Measurements from ENCODE around the gene BPIFA2. TPM values are rescaled to one million over a fixed set of nuclear protein-coding genes. Genes with fewer than 3 reads are reported as not detected.

Gene BPIFA2
- total RNA-seq, 2 donors from 2014 or later: not detected

GRCh38 chr20:33165416-33166055 lies 2.4 kb upstream of the BPIFA2 start:
- H3K36me3 ChIP-seq: no peaks in the 10 kb centered on the region
- no peak overlapping the region for H3K9ac ChIP-seq (ENCODE audit: low read depth in 2 of 2, low read length in 2 of 2)
- H3K4me1 ChIP-seq: no peaks in the 10 kb centered on the region
- no peak overlapping the region for H3K27ac ChIP-seq
- no peaks in the 10 kb centered on the region for H3K9me3 ChIP-seq
- no peak overlapping the region for H3K4me3 ChIP-seq
- intact Hi-C loops (cut with DNase I): no loop called here
- no peak for TF ChIP-seq CTCF (IDR thresholded peaks at IDR 0.05)
- no peaks in the 10 kb centered on the region for H3K27me3 ChIP-seq
- no peak for DNase-seq

GRCh38 chr20:33166533-33167113 lies 1.3 kb upstream of the BPIFA2 start:
- DNase-seq: no peak
- TF ChIP-seq CTCF (IDR thresholded peaks at IDR 0.05): no peak
- Histone ChIP-seq H3K9ac (ENCODE audit: low read depth in 2 of 2, low read length in 2 of 2) (no peak overlapping the region), H3K27ac (no peak overlapping the region), H3K36me3 (no peaks in the 10 kb centered on the region), H3K27me3 (no peaks in the 10 kb centered on the region), H3K4me1 (no peaks in the 10 kb centered on the region), H3K4me3 (no peak overlapping the region), H3K9me3 (no peaks in the 10 kb centered on the region)
- intact Hi-C loops (cut with DNase I): no loop called here

DNA sequence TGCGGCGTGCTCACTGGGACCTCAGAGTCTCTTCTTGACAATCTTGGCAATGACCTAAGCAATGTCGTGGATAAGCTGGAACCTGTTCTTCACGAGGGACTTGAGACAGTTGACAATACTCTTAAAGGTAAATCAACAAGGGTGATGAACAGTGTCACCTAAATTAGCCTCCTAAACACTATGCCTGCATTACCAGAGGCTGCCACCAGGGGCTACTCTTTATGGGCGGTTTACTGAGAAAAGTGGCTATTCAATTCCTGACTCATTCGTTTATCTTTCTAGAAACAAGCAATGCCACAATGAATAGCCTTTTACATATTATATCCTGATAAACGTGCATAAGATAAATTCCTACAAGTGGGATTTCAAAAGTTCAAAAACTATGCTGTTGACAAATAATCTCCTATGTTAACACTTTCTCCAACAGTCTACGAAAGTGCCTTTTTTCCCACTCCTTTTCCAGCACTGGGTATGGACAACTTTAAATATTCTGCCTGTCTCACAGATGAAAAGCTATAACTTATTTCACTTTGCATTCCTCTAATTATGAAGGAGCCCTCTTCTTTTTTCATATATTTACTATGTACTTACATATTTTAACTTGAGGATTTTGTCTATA lies 1.3 kb downstream of the BPIFA2 start:
- Histone ChIP-seq H3K9ac (ENCODE audit: low read depth in 2 of 2, low read length in 2 of 2) (no peak overlapping the region), H3K9me3 (no peaks in the 10 kb centered on the region), H3K4me1 (no peaks in the 10 kb centered on the region), H3K36me3 (no peaks in the 10 kb centered on the region), H3K27me3 (no peaks in the 10 kb centered on the region), H3K27ac (no peak overlapping the region), H3K4me3 (no peak overlapping the region)
- intact Hi-C loops (cut with DNase I): no loop called here
- TF ChIP-seq CTCF (IDR thresholded peaks at IDR 0.05): peak; percentile 28
- DNase-seq: peak; percentile 31

GRCh38 chr20:33172781-33173180 lies 4.8 kb downstream of the BPIFA2 start:
- no peaks in the 10 kb centered on the region for H3K4me1 ChIP-seq
- H3K36me3 ChIP-seq: no peaks in the 10 kb centered on the region
- no peaks in the 10 kb centered on the region for H3K9me3 ChIP-seq
- no peaks in the 10 kb centered on the region for H3K27me3 ChIP-seq
- no peak overlapping the region for H3K27ac ChIP-seq
- no peak for DNase-seq
- no peak overlapping the region for H3K9ac ChIP-seq (ENCODE audit: low read depth in 2 of 2, low read length in 2 of 2)
- no peak overlapping the region for H3K4me3 ChIP-seq
- intact Hi-C loops (cut with DNase I): no loop called here
- no peak for TF ChIP-seq CTCF (IDR thresholded peaks at IDR 0.05)

GRCh38 chr20:33175123-33175522 lies 7.2 kb downstream of the BPIFA2 start:
- intact Hi-C loops (cut with DNase I): no loop called here
- Histone ChIP-seq H3K36me3 (no peaks in the 10 kb centered on the region), H3K9me3 (no peaks in the 10 kb centered on the region), H3K27me3 (no peaks in the 10 kb centered on the region), H3K4me1 (no peaks in the 10 kb centered on the region), H3K4me3 (no peak overlapping the region), H3K9ac (ENCODE audit: low read depth in 2 of 2, low read length in 2 of 2) (no peak overlapping the region), H3K27ac (no peak overlapping the region)
- DNase-seq: no peak
- TF ChIP-seq CTCF (IDR thresholded peaks at IDR 0.05): no peak

Data from colonic mucosa (tissue), 4 donors.